Stimulated activated naive CD8-positive, alpha-beta T cell treated with anti-CD3 and anti-CD28 coated beads, Interleukin-15, amount 100 ng/mL, for 72 hours (primary cell): ENCODE measurements around the gene CD209.

Experiments used
- ATAC-seq: fragments of 150-1000 bp; cut with Tn5 transposase; 2 replicates; pipeline ENCODE4 v1.10.0; 2021; ENCODE audit warnings: mild to moderate bottlenecking, moderate library complexity
- DNase-seq, 2 donors: peaks; one replicate each; pipeline ENCODE4 v3.0.0; 2021 to 2022
- H3K27ac Mint-ChIP-seq, 2 donors: one replicate each; pipeline ENCODE4 v1.8.0; 2022; ENCODE audit warnings: mild to moderate bottlenecking in 2 of 2, mixed read lengths in 2 of 2, moderate library complexity in 2 of 2
- H3K27me3 Mint-ChIP-seq: one replicate; pipeline ENCODE4 v1.8.0; 2022; ENCODE audit warnings: mixed read lengths
- H3K4me1 Mint-ChIP-seq: one replicate; pipeline ENCODE4 v1.8.0; 2022; ENCODE audit warnings: mild to moderate bottlenecking, mixed read lengths
- H3K4me3 Mint-ChIP-seq, 2 donors: one replicate each; pipeline ENCODE4 v1.8.0; 2022; ENCODE audit warnings: mild to moderate bottlenecking in 2 of 2, mixed read lengths in 2 of 2, moderate library complexity in 1 of 2
- H3K9me3 Mint-ChIP-seq, 2 donors: one replicate each; pipeline ENCODE4 v1.8.0; 2022; ENCODE audit warnings: mixed read lengths in 2 of 2

CD209 gene

GRCh38 chr19:7709932-7710460, 37.3 kb downstream of the CD209 start:
- Mint-ChIP-seq H3K27ac (no peak overlapping the region), H3K4me1 (peaks cover 62% of the 10 kb centered on the region), H3K4me3 (no peak overlapping the region)

GRCh38 chr19:7706955-7707456, 40.3 kb downstream of the CD209 start:
- Mint-ChIP-seq H3K9me3 (no peaks in the 10 kb centered on the region), H3K4me1 (peaks cover 74% of the 10 kb centered on the region), H3K4me3 (peak overlapping the region; percentile 1 to 57), H3K27ac (peak overlapping the region in 1 of 2 donors; percentile 84), H3K27me3 (peaks cover 10% of the 10 kb centered on the region)
- ATAC-seq (no peak), DNase-seq (no peak)

More at GRCh38 chr19:7709932-7710460, 37.3 kb downstream of the CD209 start:
- ATAC-seq (no peak), DNase-seq (no peak)
- no peaks in the 10 kb centered on the region for H3K27me3 Mint-ChIP-seq
- no peaks in the 10 kb centered on the region for H3K9me3 Mint-ChIP-seq

GRCh38 chr19:7706188-7706954, 41.0 kb downstream of the CD209 start:
- peak overlapping the region; percentile 10 to 56 for H3K27ac Mint-ChIP-seq
- ATAC-seq: no peak

GRCh38 chr19:7705387-7706187, 41.7 kb downstream of the CD209 start:
- ATAC-seq (peak; percentile 97), DNase-seq (peak; percentile 77 to 85)
- no peaks in the 10 kb centered on the region for H3K9me3 Mint-ChIP-seq
- peaks cover 75% of the 10 kb centered on the region for H3K4me1 Mint-ChIP-seq
- peak overlapping the region; percentile 35 to 56 for H3K27ac Mint-ChIP-seq
- peaks cover 10% of the 10 kb centered on the region for H3K27me3 Mint-ChIP-seq
- peak overlapping the region; percentile 59 to 72 for H3K4me3 Mint-ChIP-seq

More at GRCh38 chr19:7706188-7706954, 41.0 kb downstream of the CD209 start:
- H3K9me3 Mint-ChIP-seq: no peaks in the 10 kb centered on the region
- H3K4me1 Mint-ChIP-seq: peaks cover 78% of the 10 kb centered on the region
- H3K27me3 Mint-ChIP-seq: peaks cover 10% of the 10 kb centered on the region
- no peak for DNase-seq
- peak overlapping the region; percentile 59 to 72 for H3K4me3 Mint-ChIP-seq

- Mint-ChIP-seq H3K4me3 (no peak overlapping the region), H3K9me3 (no peaks in the 10 kb centered on the region), H3K27me3 (peaks cover 10% of the 10 kb centered on the region), H3K4me1 (peaks cover 78% of the 10 kb centered on the region), H3K27ac (no peak overlapping the region)
- ATAC-seq (no peak), DNase-seq (no peak)
Observed at GRCh38 chr19:7704280-7705060, 42.9 kb downstream of the CD209 start.

- ATAC-seq: no peak
- no peak for DNase-seq
- peak overlapping the region in 1 of 2 donors; percentile 24 for H3K27ac Mint-ChIP-seq
- no peak overlapping the region for H3K4me3 Mint-ChIP-seq
- H3K4me1 Mint-ChIP-seq: peaks cover 85% of the 10 kb centered on the region
- H3K27me3 Mint-ChIP-seq: peaks cover 17% of the 10 kb centered on the region
- H3K9me3 Mint-ChIP-seq: no peaks in the 10 kb centered on the region
Observed at GRCh38 chr19:7703332-7703731, 44.0 kb downstream of the CD209 start.

GRCh38 chr19:7701654-7702457, 45.5 kb downstream of the CD209 start, which contains the start of gene FCER2:
TSS of gene FCER2 (minus strand) at chr19:7702131. CDS start at chr19:7699760, 2,371 bp downstream.
- peak within 1 kb of the TSS in 1 of 2 donors; percentile 49 for H3K27ac Mint-ChIP-seq
- peaks cover 87% of the 10 kb centered on the region for H3K4me1 Mint-ChIP-seq
- no peak for ATAC-seq
- no peaks in the 10 kb centered on the region for H3K9me3 Mint-ChIP-seq
- DNase-seq: no peak
- peaks cover 22% of the 10 kb centered on the region for H3K27me3 Mint-ChIP-seq
- no peak within 1 kb of the TSS for H3K4me3 Mint-ChIP-seq

- H3K4me1 Mint-ChIP-seq: peaks cover 80% of the 10 kb centered on the region
- no peak for ATAC-seq
- no peak overlapping the region for H3K27ac Mint-ChIP-seq
- no peaks in the 10 kb centered on the region for H3K9me3 Mint-ChIP-seq
- H3K4me3 Mint-ChIP-seq: no peak overlapping the region
- peaks cover 27% of the 10 kb centered on the region for H3K27me3 Mint-ChIP-seq
- no peak for DNase-seq
Observed at GRCh38 chr19:7701049-7701653, 46.2 kb downstream of the CD209 start.

- Mint-ChIP-seq H3K27me3 (peaks cover 27% of the 10 kb centered on the region), H3K4me1 (peaks cover 65% of the 10 kb centered on the region), H3K4me3 (peak overlapping the region; percentile 64 to 73), H3K27ac (peak overlapping the region; percentile 21 to 79), H3K9me3 (no peaks in the 10 kb centered on the region)
- DNase-seq: peak in 1 of 2 donors; percentile 78
- peak; percentile 83 for ATAC-seq
Observed at GRCh38 chr19:7699417-7700401, 47.6 kb downstream of the CD209 start.

- no peak for DNase-seq
- Mint-ChIP-seq H3K4me1 (peaks cover 58% of the 10 kb centered on the region), H3K9me3 (no peaks in the 10 kb centered on the region), H3K27me3 (peaks cover 25% of the 10 kb centered on the region), H3K27ac (peak overlapping the region; percentile 21 to 79), H3K4me3 (peak overlapping the region; percentile 64 to 73)
- peak; percentile 5 for ATAC-seq
Observed at GRCh38 chr19:7699003-7699402, 48.3 kb downstream of the CD209 start.

GRCh38 chr19:7698583-7698982, 48.8 kb downstream of the CD209 start:
- Mint-ChIP-seq H3K4me3 (peak overlapping the region; percentile 64 to 73), H3K27ac (peak overlapping the region in 1 of 2 donors; percentile 79), H3K9me3 (no peaks in the 10 kb centered on the region)

GRCh38 chr19:7697721-7698287, 49.5 kb downstream of the CD209 start:
- no peak overlapping the region for H3K27ac Mint-ChIP-seq
- H3K9me3 Mint-ChIP-seq: no peaks in the 10 kb centered on the region
- peaks cover 46% of the 10 kb centered on the region for H3K4me1 Mint-ChIP-seq
- peak overlapping the region in 1 of 2 donors; percentile 73 for H3K4me3 Mint-ChIP-seq
- H3K27me3 Mint-ChIP-seq: peaks cover 17% of the 10 kb centered on the region
- DNase-seq: no peak
- no peak for ATAC-seq

More at GRCh38 chr19:7698583-7698982, 48.8 kb downstream of the CD209 start:
- Mint-ChIP-seq H3K4me1 (peaks cover 54% of the 10 kb centered on the region), H3K27me3 (peaks cover 21% of the 10 kb centered on the region)
- no peak for ATAC-seq
- no peak for DNase-seq

- no peak for ATAC-seq
- H3K4me1 Mint-ChIP-seq: peaks cover 22% of the 10 kb centered on the region
- no peak overlapping the region for H3K27ac Mint-ChIP-seq
- DNase-seq: no peak
- peaks cover 17% of the 10 kb centered on the region for H3K27me3 Mint-ChIP-seq
- no peaks in the 10 kb centered on the region for H3K9me3 Mint-ChIP-seq
- H3K4me3 Mint-ChIP-seq: no peak overlapping the region
Observed at GRCh38 chr19:7694499-7694898, 52.8 kb downstream of the CD209 start.
